ENCODE data around the gene MYBPH.

MYBPH gene

GRCh38 chr1:203165101-203165799, 10.4 kb downstream of the MYBPH start:
- DNase-seq, result no peak

- DNase-seq, result no peak
These were observed 11.6 kb downstream of the MYBPH start for GRCh38 chr1:203163891-203164635.

- DNase-seq, result no peak
These were observed 13.2 kb downstream of the MYBPH start for GRCh38 chr1:203162403-203162802.

- DNase-seq, result no peak
These were observed 13.9 kb downstream of the MYBPH start for GRCh38 chr1:203161703-203162102.

- DNase-seq, result no peak
These were observed 14.5 kb downstream of the MYBPH start for GRCh38 chr1:203161175-203161574.

- no peak for DNase-seq
These were observed 15.8 kb downstream of the MYBPH start for GRCh38 chr1:203159844-203160243.

GRCh38 chr1:203158960-203159665, 16.5 kb downstream of the MYBPH start:
- DNase-seq, result no peak

- DNase-seq, result no peak
These were observed 17.2 kb downstream of the MYBPH start for GRCh38 chr1:203158423-203158822.

GRCh38 chr1:203156280-203156679, 19.3 kb downstream of the MYBPH start:
- no peak for DNase-seq

- no peak for DNase-seq
These were observed 21.4 kb downstream of the MYBPH start for GRCh38 chr1:203153989-203154821.

- DNase-seq, result no peak
These were observed 22.3 kb downstream of the MYBPH start for GRCh38 chr1:203153051-203153988.

- DNase-seq, result no peak
These were observed 23.2 kb downstream of the MYBPH start for GRCh38 chr1:203152158-203153034.

GRCh38 chr1:203151362-203152157, 24.1 kb downstream of the MYBPH start:
- DNase-seq, result no peak

- no peak for DNase-seq
These were observed 24.9 kb downstream of the MYBPH start for GRCh38 chr1:203150511-203151297.

- no peak for DNase-seq
These were observed 26.3 kb downstream of the MYBPH start for GRCh38 chr1:203149188-203149840.

- no peak for DNase-seq
These were observed 27.0 kb downstream of the MYBPH start for GRCh38 chr1:203148579-203148978.

GRCh38 chr1:203148127-203148526, 27.5 kb downstream of the MYBPH start:
- no peak for DNase-seq

GRCh38 chr1:203147376-203147775, 28.2 kb downstream of the MYBPH start:
- no peak for DNase-seq

Measured in activated CD4-positive, alpha-beta T cell treated with anti-CD3 and anti-CD28 coated beads, Interleukin-2, amount 50 U/mL, for 48 hours (primary cell).